SK-N-SH (cell line): ENCODE results near the gene ARHGAP45. TPM values are rescaled to one million over a fixed set of nuclear protein-coding genes. Genes with fewer than 3 reads are reported as not detected.

Source experiments
- CTCF ChIA-PET: fragments of 300-600, 350-600 bp; formaldehyde crosslinking; extraction: SDS; loops from one replicate; lab custom pipeline; 2021; lab: Yijun Ruan, JAX
- POLR2A ChIA-PET: fragments of 350-600 bp; sonication (Branson Sonifier 250); formaldehyde crosslinking; extraction: SDS; loops from one replicate; lab custom pipeline; 2020; ENCODE audit warnings: antibody characterized with exemption, inconsistent platforms; lab: Yijun Ruan, JAX
- DNase-seq: peaks from one replicate; pipeline ENCODE4 v3.0.0; 2012
- H2AFZ ChIP-seq: fragments of 200-600 bp; sonication (generic); 2 replicates; pipeline ENCODE4 v1.8.1; 2016; ENCODE audit warnings: antibody characterized with exemption, mild to moderate bottlenecking, low read depth
- H3F3A ChIP-seq: fragments of 200-600 bp; sonication (generic); replicated peaks from 2 replicates; pipeline ENCODE3; 2016; ENCODE audit warnings: antibody characterized with exemption, mild to moderate bottlenecking; ENCODE audit not compliant: insufficient read depth
- H3K27ac ChIP-seq, 2 experiments: fragments of 200-500 bp in 1 of 2; fragments of 200-600 bp in 1 of 2; sonication (Bioruptor generic) in 1 of 2; sonication (generic), shearing (Covaris generic) in 1 of 2; 2 replicates each; pipeline versions ENCODE4 v1.5.1 to v1.6.1; 2014 to 2016; ENCODE audit warnings: low read depth in 2 of 2, inconsistent platforms in 1 of 2, low read length in 1 of 2, mild to moderate bottlenecking in 1 of 2, mixed read lengths in 1 of 2
- H3K27me3 ChIP-seq: fragments of 200-600 bp; sonication (generic), shearing (Covaris generic); 2 replicates; pipeline ENCODE4 v1.6.1; 2016; ENCODE audit warnings: mixed run types; ENCODE audit not compliant: insufficient read depth
- H3K36me3 ChIP-seq, 2 experiments: fragments of 200-500 bp in 1 of 2; fragments of 200-600 bp in 1 of 2; sonication (Bioruptor generic) in 1 of 2; sonication (generic) in 1 of 2; replicated peaks in 1 of 2; 2 replicates each; pipeline versions ENCODE3 to v1.5.1; 2014 to 2016; ENCODE audit warnings: low read length in 1 of 2, mild to moderate bottlenecking in 1 of 2; ENCODE audit not compliant: insufficient read depth in 2 of 2, control insufficient read depth in 1 of 2
- H3K4me1 ChIP-seq, 2 experiments: fragments of 200-500 bp in 1 of 2; fragments of 200-600 bp in 1 of 2; sonication (Bioruptor generic) in 1 of 2; sonication (generic), shearing (Covaris generic) in 1 of 2; 2 replicates each; pipeline versions ENCODE4 v1.5.1 to v1.6.1; 2014 to 2016; ENCODE audit warnings: low read depth in 1 of 2, low read length in 1 of 2, mixed run types in 1 of 2; ENCODE audit not compliant: insufficient read depth in 2 of 2, control insufficient read depth in 1 of 2
- H3K4me2 ChIP-seq: fragments of 200-600 bp; sonication (generic), shearing (Covaris generic); 2 replicates; pipeline ENCODE4 v1.6.1; 2017; ENCODE audit warnings: mixed run types
- H3K4me3 ChIP-seq, 2 experiments: fragments of 200-500 bp in 1 of 2; fragments of 200-600 bp in 1 of 2; sonication (Bioruptor generic) in 1 of 2; sonication (generic), shearing (Covaris generic) in 1 of 2; 2 replicates each; pipeline versions ENCODE4 v1.5.1 to v1.8.1; 2014 to 2016; ENCODE audit warnings: low read depth in 2 of 2, inconsistent platforms in 1 of 2, low read length in 1 of 2, mild to moderate bottlenecking in 1 of 2, mixed read lengths in 1 of 2, moderate library complexity in 1 of 2
- H3K79me2 ChIP-seq: fragments of 200-600 bp; sonication (generic); 2 replicates; pipeline ENCODE4 v1.8.1; 2017; ENCODE audit warnings: mild to moderate bottlenecking; ENCODE audit not compliant: insufficient read depth
- H3K9ac ChIP-seq: fragments of 200-600 bp; sonication (generic); 2 replicates; pipeline ENCODE4 v1.6.1; 2017; ENCODE audit warnings: mixed run types
- H3K9me2 ChIP-seq: fragments of 200-600 bp; sonication (generic); 2 replicates; pipeline ENCODE4 v1.6.1; 2017; ENCODE audit warnings: mixed run types
- H3K9me3 ChIP-seq: fragments of 200-600 bp; sonication (generic); 2 replicates; pipeline ENCODE4 v1.6.1; 2017; ENCODE audit warnings: mixed run types, mild to moderate bottlenecking, moderate library complexity
- H4K20me1 ChIP-seq: fragments of 200-600 bp; sonication (generic); 2 replicates; pipeline ENCODE4 v1.6.1; 2017; ENCODE audit warnings: mild to moderate bottlenecking, mixed run types; ENCODE audit not compliant: insufficient read depth
- ELF1 ChIP-seq: IDR thresholded peaks from 2 replicates; pipeline ENCODE4 v1.4.0; 2012
- EP300 ChIP-seq, 2 experiments: IDR thresholded peaks; 2 replicates each; pipeline versions ENCODE4 v1.4.0 to v1.6.1; 2012; ENCODE audit warnings: borderline replicate concordance in 1 of 2, low read depth in 1 of 2, low read length in 1 of 2
- EZH2phosphoT487 ChIP-seq: fragments of 200-600 bp; sonication (generic); IDR thresholded peaks from 2 replicates; pipeline ENCODE4 v1.6.1; 2017; ENCODE audit warnings: low read depth, mixed run types, mild to moderate bottlenecking, antibody characterized with exemption, moderate library complexity, borderline replicate concordance
- FOSL2 ChIP-seq: IDR thresholded peaks from 2 replicates; pipeline ENCODE4 v1.4.0; 2012; ENCODE audit warnings: low read depth, mild to moderate bottlenecking, moderate library complexity, borderline replicate concordance
- FOXM1 ChIP-seq: IDR thresholded peaks from 2 replicates; pipeline ENCODE4 v1.4.0; 2012; ENCODE audit warnings: low read depth, mild to moderate bottlenecking
- GATA2 ChIP-seq: sonication (generic); formaldehyde crosslinking; IDR thresholded peaks from 2 replicates; pipeline ENCODE4 v1.5.0; 2020; ENCODE audit warnings: mild to moderate bottlenecking, missing genetic modification reagents
- MEF2A ChIP-seq: IDR thresholded peaks from 2 replicates; pipeline ENCODE4 v1.4.0; 2012; ENCODE audit warnings: low read depth, borderline replicate concordance
- MXI1 ChIP-seq: IDR thresholded peaks from 2 replicates; pipeline ENCODE4 v1.6.1; 2012; ENCODE audit warnings: mild to moderate bottlenecking, low read depth, low read length, improper control_type of control experiment
- NFIC ChIP-seq: IDR thresholded peaks from 2 replicates; pipeline ENCODE4 v1.4.0; 2012; ENCODE audit warnings: borderline replicate concordance
- NRF1 ChIP-seq: IDR thresholded peaks from 2 replicates; pipeline ENCODE4 v1.6.1; 2012; ENCODE audit warnings: low read depth, mild to moderate bottlenecking, low read length
- POLR2AphosphoS5 ChIP-seq: IDR thresholded peaks from 2 replicates; pipeline ENCODE4 v1.6.1; 2012; ENCODE audit warnings: low read depth, low read length
- RCOR1 ChIP-seq: fragments of 150-350 bp; IDR thresholded peaks from 2 replicates; pipeline ENCODE4 v1.6.1; 2017; ENCODE audit warnings: antibody characterized with exemption, low read length
- RFX5 ChIP-seq: IDR thresholded peaks from 2 replicates; pipeline ENCODE4 v1.6.1; 2012; ENCODE audit warnings: mild to moderate bottlenecking, improper control_type of control experiment, low read length
- RXRA ChIP-seq: IDR thresholded peaks from 2 replicates; pipeline ENCODE4 v1.4.0; 2012; ENCODE audit warnings: low read depth, mild to moderate bottlenecking, borderline replicate concordance
- SIN3A ChIP-seq: IDR thresholded peaks from 2 replicates; pipeline ENCODE4 v1.6.1; 2012; ENCODE audit warnings: low read depth, mild to moderate bottlenecking, low read length, moderate library complexity, borderline replicate concordance
- SMC3 ChIP-seq: IDR thresholded peaks from 2 replicates; pipeline ENCODE4 v1.6.1; 2012; ENCODE audit warnings: low read depth, low read length, improper control_type of control experiment
- TCF12 ChIP-seq: IDR thresholded peaks from 2 replicates; pipeline ENCODE4 v1.4.0; 2012
- TEAD4 ChIP-seq: IDR thresholded peaks from 2 replicates; pipeline ENCODE4 v1.4.0; 2012; ENCODE audit warnings: mild to moderate bottlenecking, borderline replicate concordance; ENCODE audit not compliant: insufficient read depth
- YY1 ChIP-seq: IDR thresholded peaks from 2 replicates; pipeline ENCODE4 v1.4.0; 2012; ENCODE audit warnings: low read depth, mild to moderate bottlenecking
- WGBS: methylation state at CpG from one replicate; pipeline ENCODE4 v1.1.6; 2017; ENCODE audit warnings: low lambda C conversion rate; 5-methylcytosine and 5-hydroxymethylcytosine counted together
- polyA plus RNA-seq, 3 experiments: library from polyadenylated mRNA; depleted of rRNA; stranded (reverse); fragments of >200 nt; gene quantifications; 2 replicates each; pipeline ENCODE4 v1.2.3, GENCODE V29; 2012
- TF ChIP-seq, protein P1 (sequence below): IDR thresholded peaks from 2 replicates; pipeline ENCODE4 v1.4.0; 2012; ENCODE audit warnings: low read depth, borderline replicate concordance
- TF ChIP-seq, protein P2 (sequence below): fragments of 200-600 bp; sonication (generic); IDR thresholded peaks from 2 replicates; pipeline ENCODE4 v1.6.1; 2017; ENCODE audit warnings: antibody characterized with exemption, mild to moderate bottlenecking, moderate library complexity

ARHGAP45 gene
- polyA plus RNA-seq, 1 of the 3 experiments (the other 2 are of a cell fraction) = 4.2 TPM

DNA sequence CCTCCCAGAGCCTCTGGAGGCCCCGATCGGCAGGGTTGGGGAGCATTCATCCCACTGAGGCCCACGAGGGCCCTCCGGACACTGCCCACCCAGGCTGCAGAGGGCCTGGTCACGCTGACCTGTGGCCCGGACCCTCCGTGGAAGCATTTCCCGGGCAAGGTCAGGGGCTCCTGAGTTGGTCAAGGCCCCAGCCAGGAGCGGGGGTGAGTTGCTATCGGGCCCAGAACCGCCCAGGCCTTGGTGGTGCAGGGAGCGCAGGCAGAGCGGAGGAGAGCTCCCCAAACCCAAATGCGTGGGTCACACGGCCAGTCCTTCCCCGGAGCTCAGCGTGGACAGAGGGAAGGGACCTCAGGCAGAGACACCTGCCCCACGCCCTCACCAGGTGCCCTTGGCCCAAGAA is 62.6 kb downstream of the ARHGAP45 start:
- Histone ChIP-seq H3K36me3 (peaks cover 0 to 7% of the 10 kb centered on the region in 2 experiments), H3K9ac (no peak overlapping the region), H3K4me2 (no peak overlapping the region), H3K79me2 (peaks cover 17% of the 10 kb centered on the region), H3K27ac (no peak overlapping the region), H3F3A (peaks cover 8% of the 10 kb centered on the region), H2AFZ (no peak overlapping the region), H4K20me1 (0 out of 2 replicates have a peak, but pooled peaks cover 4% of the 10 kb centered on the region), H3K9me3 (no peaks in the 10 kb centered on the region), H3K9me2 (no peaks in the 10 kb centered on the region), H3K4me3 (no peak overlapping the region), H3K4me1 (peaks cover 0 to 12% of the 10 kb centered on the region in 2 experiments; a peak in 2 of 4 replicates), H3K27me3 (no peaks in the 10 kb centered on the region)
- POLR2A ChIA-PET = no interaction called here
- no peak for DNase-seq
- CTCF ChIA-PET = interaction anchor here (1.1 to 1.8 kb wide), 2 partner anchors 16 to 65 kb away, joined by 3 to 4 read pairs; no protein-coding TSS in a partner anchor
- no peak for TF ChIP-seq SMC3
- no peak for TF ChIP-seq ELF1
- no peak for TF ChIP-seq MXI1
- no peak for TF ChIP-seq FOXM1
- TF ChIP-seq EZH2phosphoT487 = no peak
- no peak for TF ChIP-seq YY1
- TF ChIP-seq GATA2 = no peak
- no peak for TF ChIP-seq MEF2A
- TF ChIP-seq TCF12 = no peak
- no peak for TF ChIP-seq NFIC
- TF ChIP-seq RXRA = no peak
- TF ChIP-seq, protein P1, sequence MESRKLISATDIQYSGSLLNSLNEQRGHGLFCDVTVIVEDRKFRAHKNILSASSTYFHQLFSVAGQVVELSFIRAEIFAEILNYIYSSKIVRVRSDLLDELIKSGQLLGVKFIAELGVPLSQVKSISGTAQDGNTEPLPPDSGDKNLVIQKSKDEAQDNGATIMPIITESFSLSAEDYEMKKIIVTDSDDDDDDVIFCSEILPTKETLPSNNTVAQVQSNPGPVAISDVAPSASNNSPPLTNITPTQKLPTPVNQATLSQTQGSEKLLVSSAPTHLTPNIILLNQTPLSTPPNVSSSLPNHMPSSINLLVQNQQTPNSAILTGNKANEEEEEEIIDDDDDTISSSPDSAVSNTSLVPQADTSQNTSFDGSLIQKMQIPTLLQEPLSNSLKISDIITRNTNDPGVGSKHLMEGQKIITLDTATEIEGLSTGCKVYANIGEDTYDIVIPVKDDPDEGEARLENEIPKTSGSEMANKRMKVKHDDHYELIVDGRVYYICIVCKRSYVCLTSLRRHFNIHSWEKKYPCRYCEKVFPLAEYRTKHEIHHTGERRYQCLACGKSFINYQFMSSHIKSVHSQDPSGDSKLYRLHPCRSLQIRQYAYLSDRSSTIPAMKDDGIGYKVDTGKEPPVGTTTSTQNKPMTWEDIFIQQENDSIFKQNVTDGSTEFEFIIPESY = no peak
- no peak for TF ChIP-seq TEAD4
- TF ChIP-seq NRF1 = no peak
- TF ChIP-seq SIN3A = no peak
- 94% methylated on average over 10 of the region's 18 CpGs for WGBS

DNA sequence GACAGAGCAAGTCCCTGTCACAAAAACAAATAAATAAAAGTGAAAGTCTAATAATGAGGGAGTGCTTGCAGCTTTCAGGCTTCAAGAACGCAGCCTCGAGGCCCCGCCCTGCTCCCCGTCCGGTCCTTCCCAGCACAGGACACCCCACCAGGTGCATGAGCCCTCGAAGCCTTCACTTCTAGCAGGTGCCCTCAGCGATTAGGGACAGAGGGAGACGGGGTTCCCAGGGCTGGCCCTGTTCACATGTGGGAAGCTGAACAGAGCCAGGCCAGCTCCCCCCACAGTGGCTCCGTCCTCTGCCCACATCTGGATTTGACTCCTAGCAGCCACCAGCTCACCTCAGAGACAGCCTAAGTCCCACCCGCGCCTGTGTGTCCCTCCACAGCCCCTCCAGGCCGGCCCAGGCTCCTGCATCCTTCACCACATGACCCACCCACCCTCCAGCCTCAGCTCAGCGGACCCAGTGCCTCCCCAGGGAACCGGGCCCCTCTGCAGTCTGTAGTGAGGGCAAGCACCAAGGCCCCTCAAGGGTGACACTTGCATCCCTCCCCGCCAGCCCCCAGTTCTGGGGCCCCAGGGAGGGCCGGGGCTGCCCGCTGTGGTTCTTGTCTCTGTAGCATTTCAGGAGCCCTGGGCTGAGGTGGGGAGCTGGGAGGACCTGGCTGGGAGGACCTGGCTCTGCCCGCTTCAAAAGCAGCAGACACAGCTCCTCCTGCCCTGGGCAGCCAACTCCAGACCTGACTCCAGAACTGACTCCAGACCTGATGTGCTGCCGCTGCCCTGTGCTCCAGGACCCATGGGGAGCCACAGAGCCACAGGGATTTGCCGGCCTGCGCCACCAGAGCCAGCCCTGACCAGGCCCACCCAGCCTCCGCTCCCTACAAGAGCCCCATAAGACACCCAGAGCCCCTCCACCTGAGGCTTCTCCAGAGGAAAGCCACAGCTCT is 64.1 kb downstream of the ARHGAP45 start:
- H3K79me2 ChIP-seq = peaks cover 13% of the 10 kb centered on the region
- WGBS = 89% methylated on average over 13 of the region's 22 CpGs
- peaks cover under 1 to 2% of the 10 kb centered on the region in 2 experiments for H3K36me3 ChIP-seq
- H3K4me3 ChIP-seq = no peak overlapping the region
- no peak overlapping the region for H3K27ac ChIP-seq
- H4K20me1 ChIP-seq = 0 out of 2 replicates have a peak, but pooled peaks cover 4% of the 10 kb centered on the region
- peaks cover 0 to 7% of the 10 kb centered on the region in 2 experiments; a peak in 2 of 4 replicates for H3K4me1 ChIP-seq
- CTCF ChIA-PET = interaction anchor here (1.0 to 1.8 kb wide), 3 partner anchors 14 to 64 kb away, joined by 3 to 4 read pairs (median 3); no protein-coding TSS in a partner anchor
- H3K27me3 ChIP-seq = no peaks in the 10 kb centered on the region
- no peak overlapping the region for H3K9ac ChIP-seq
- POLR2A ChIA-PET = interaction anchor here (0.5 to 1.0 kb wide), 2 partner anchors 25 to 105 kb away, joined by 3 read pairs; no protein-coding TSS in a partner anchor
- no peaks in the 10 kb centered on the region for H3K9me2 ChIP-seq
- no peak overlapping the region for H3K4me2 ChIP-seq
- no peak overlapping the region for H2AFZ ChIP-seq
- peaks cover under 1% of the 10 kb centered on the region for H3F3A ChIP-seq
- no peak for DNase-seq
- H3K9me3 ChIP-seq = no peaks in the 10 kb centered on the region
- TF ChIP-seq POLR2AphosphoS5 (no peak), TEAD4 (no peak), FOSL2 (no peak), EP300 (IDR thresholded peaks at IDR 0.05; ENCODE audit: borderline replicate concordance in 1 of 2, low read depth in 1 of 2, low read length in 1 of 2) (no peak), YY1 (no peak), RCOR1 (no peak), EZH2phosphoT487 (no peak), RFX5 (no peak)
- TF ChIP-seq, protein P2, sequence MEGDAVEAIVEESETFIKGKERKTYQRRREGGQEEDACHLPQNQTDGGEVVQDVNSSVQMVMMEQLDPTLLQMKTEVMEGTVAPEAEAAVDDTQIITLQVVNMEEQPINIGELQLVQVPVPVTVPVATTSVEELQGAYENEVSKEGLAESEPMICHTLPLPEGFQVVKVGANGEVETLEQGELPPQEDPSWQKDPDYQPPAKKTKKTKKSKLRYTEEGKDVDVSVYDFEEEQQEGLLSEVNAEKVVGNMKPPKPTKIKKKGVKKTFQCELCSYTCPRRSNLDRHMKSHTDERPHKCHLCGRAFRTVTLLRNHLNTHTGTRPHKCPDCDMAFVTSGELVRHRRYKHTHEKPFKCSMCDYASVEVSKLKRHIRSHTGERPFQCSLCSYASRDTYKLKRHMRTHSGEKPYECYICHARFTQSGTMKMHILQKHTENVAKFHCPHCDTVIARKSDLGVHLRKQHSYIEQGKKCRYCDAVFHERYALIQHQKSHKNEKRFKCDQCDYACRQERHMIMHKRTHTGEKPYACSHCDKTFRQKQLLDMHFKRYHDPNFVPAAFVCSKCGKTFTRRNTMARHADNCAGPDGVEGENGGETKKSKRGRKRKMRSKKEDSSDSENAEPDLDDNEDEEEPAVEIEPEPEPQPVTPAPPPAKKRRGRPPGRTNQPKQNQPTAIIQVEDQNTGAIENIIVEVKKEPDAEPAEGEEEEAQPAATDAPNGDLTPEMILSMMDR = no peak
- TF ChIP-seq, protein P1 = no peak
